PC-3 (cell line): Measurements from ENCODE around the gene PRKAR1B. TPM values are rescaled to one million over a fixed set of nuclear protein-coding genes. Genes with fewer than 3 reads are reported as not detected.

Experiments
- ATAC-seq: fragments of 200-7000 bp; cut with Tn5 transposase; 2 replicates; pipeline ENCODE4 v1.9.1; 2020; ENCODE audit warnings: mild to moderate bottlenecking, moderate library complexity
- BruUV-seq: library from RNA; stranded (reverse); fragments of 400-500 nt; replicated peaks from 2 replicates; lab custom pipeline; 2021; lab: Mats Ljungman, UMichigan
- CTCF ChIA-PET: fragments of 300-600 bp; sonication (Branson Sonifier 250); formaldehyde crosslinking; loops from one replicate; lab custom pipeline; 2022; ENCODE audit warnings: antibody characterized with exemption; lab: Charles Lee
- POLR2A ChIA-PET: fragments of 300-600 bp; sonication (Branson Sonifier 250); formaldehyde crosslinking; loops from one replicate; lab custom pipeline; 2022; ENCODE audit warnings: antibody characterized with exemption; ENCODE audit not compliant: unreplicated experiment; lab: Charles Lee
- DNase-seq: peaks from one replicate; pipeline ENCODE4 v3.0.0-alpha.2; 2015
- H2AFZ ChIP-seq: fragments of 300-600 bp; sonication (generic); 2 replicates; pipeline ENCODE4 v1.6.0; 2016; ENCODE audit warnings: antibody characterized with exemption, low read length
- H3F3A ChIP-seq: fragments of 300-600 bp; sonication (generic); one replicate; pipeline ENCODE4 v1.6.0; 2017; ENCODE audit warnings: antibody characterized with exemption, low read length, control low read depth, mild to moderate bottlenecking; ENCODE audit not compliant: unreplicated experiment
- H3K27ac ChIP-seq: fragments of 300-600 bp; sonication (generic); 2 replicates; pipeline ENCODE4 v1.5.1; 2016; ENCODE audit warnings: mild to moderate bottlenecking, low read length
- H3K27me3 ChIP-seq: fragments of 300-600 bp; sonication (generic); 2 replicates; pipeline ENCODE4 v1.6.1; 2016; ENCODE audit warnings: low read length, mixed read lengths
- H3K36me3 ChIP-seq: fragments of 300-600 bp; sonication (generic); 2 replicates; pipeline ENCODE4 v1.6.1; 2016; ENCODE audit warnings: low read depth, mixed run types, low read length, mixed read lengths
- H3K4me1 ChIP-seq: fragments of 300-600 bp; sonication (generic); 2 replicates; pipeline ENCODE4 v1.5.1; 2016; ENCODE audit warnings: low read length; ENCODE audit not compliant: insufficient read depth
- H3K4me2 ChIP-seq: fragments of 300-600 bp; sonication (generic); 2 replicates; pipeline ENCODE4 v1.6.0; 2016; ENCODE audit warnings: low read length
- H3K4me3 ChIP-seq: fragments of 300-600 bp; sonication (generic); 2 replicates; pipeline ENCODE4 v1.5.1; 2016; ENCODE audit warnings: mild to moderate bottlenecking, low read length, mixed read lengths
- H3K79me2 ChIP-seq: fragments of 300-600 bp; sonication (generic); 2 replicates; pipeline ENCODE4 v1.6.1; 2017; ENCODE audit warnings: low read length, mixed read lengths
- H3K9ac ChIP-seq: fragments of 300-600 bp; sonication (generic); 2 replicates; pipeline ENCODE4 v1.6.0; 2016; ENCODE audit warnings: mild to moderate bottlenecking, low read length
- H3K9me2 ChIP-seq: fragments of 300-600 bp; sonication (generic); replicated peaks from 2 replicates; pipeline ENCODE4 v1.6.1; 2016; ENCODE audit warnings: mixed run types, low read length, mixed read lengths
- H3K9me3 ChIP-seq: fragments of 300-600 bp; sonication (generic); 2 replicates; pipeline ENCODE4 v1.6.1; 2016; ENCODE audit warnings: low read length, mixed read lengths
- H4K20me1 ChIP-seq: fragments of 300-600 bp; sonication (generic); 2 replicates; pipeline ENCODE4 v1.6.1; 2016; ENCODE audit warnings: low read length, mixed read lengths
- CTCF ChIP-seq: fragments of 300-600 bp; sonication (generic); conservative IDR thresholded peaks from 2 replicates; pipeline ENCODE4 v1.5.1; 2017; ENCODE audit warnings: antibody characterized with exemption, low read depth, mild to moderate bottlenecking, low read length
- EZH2 ChIP-seq: fragments of 300-600 bp; sonication (generic); IDR thresholded peaks from one replicate; pipeline ENCODE4 v1.6.1; 2017; ENCODE audit warnings: antibody characterized with exemption, mild to moderate bottlenecking, low read length; ENCODE audit not compliant: unreplicated experiment
- EZH2phosphoT487 ChIP-seq: fragments of 300-600 bp; sonication (generic); IDR thresholded peaks from 2 replicates; pipeline ENCODE4 v1.6.1; 2018; ENCODE audit warnings: mild to moderate bottlenecking, antibody characterized with exemption, low read length, borderline replicate concordance
- intact Hi-C: fragments of 100-400 bp; cut with micrococcal nuclease; formaldehyde crosslinking; loops from 2 replicates; pipeline ENCODE4 v1.9.0; 2023
- total RNA-seq: library from RNA; depleted of rRNA; stranded (reverse); fragments of >200 nt; gene quantifications from 2 replicates; pipeline ENCODE4 v1.2.3, GENCODE V29; 2014

The PRKAR1B gene
- total RNA-seq, 1 experiment from 2014 or later: 15.6 TPM

- H3K9me2 ChIP-seq: no peaks in the 10 kb centered on the region
These were observed 20.1 kb upstream of the PRKAR1B start for GRCh38 chr7:747186-747585.

GRCh38 chr7:746155-747061, 19.3 kb upstream of the PRKAR1B start:
- peaks cover 12% of the 10 kb centered on the region for H3K36me3 ChIP-seq
- ChIA-PET CTCF (no interaction called here), POLR2A (no interaction called here)
- H3K79me2 ChIP-seq: peaks cover 24% of the 10 kb centered on the region; the same call in 1 of the 2 replicates
- no peak overlapping the region for H3K9ac ChIP-seq
- ATAC-seq (no peak), DNase-seq (no peak)
- H3K27ac ChIP-seq: no peak overlapping the region
- intact Hi-C loops: no loop called here
- H3K4me1 ChIP-seq: no peaks in the 10 kb centered on the region
- H4K20me1 ChIP-seq: no peaks in the 10 kb centered on the region
- H3K4me3 ChIP-seq: no peak overlapping the region
- no peaks in the 10 kb centered on the region for H3K9me2 ChIP-seq
- no peak overlapping the region for H3K4me2 ChIP-seq
- H2AFZ ChIP-seq: no peak overlapping the region
- H3K9me3 ChIP-seq: no peaks in the 10 kb centered on the region
- H3F3A ChIP-seq: no peaks in the 10 kb centered on the region
- BruUV-seq: no TSS peak
- no peaks in the 10 kb centered on the region for H3K27me3 ChIP-seq
- TF ChIP-seq CTCF (no peak), EZH2phosphoT487 (no peak), EZH2 (no peak)

More at GRCh38 chr7:747186-747585, 20.1 kb upstream of the PRKAR1B start:
- no peak overlapping the region for H2AFZ ChIP-seq
- H3K27me3 ChIP-seq: no peaks in the 10 kb centered on the region
- DNase-seq: no peak
- no peak for ATAC-seq
- no peaks in the 10 kb centered on the region for H3F3A ChIP-seq
- no peaks in the 10 kb centered on the region for H4K20me1 ChIP-seq
- POLR2A ChIA-PET: no interaction called here
- TF ChIP-seq EZH2: no peak
- no peak for TF ChIP-seq CTCF
- TF ChIP-seq EZH2phosphoT487: no peak
- no peak overlapping the region for H3K27ac ChIP-seq
- H3K9ac ChIP-seq: no peak overlapping the region
- intact Hi-C loops: no loop called here
- no peaks in the 10 kb centered on the region for H3K4me1 ChIP-seq
- no peaks in the 10 kb centered on the region for H3K9me3 ChIP-seq
- H3K4me2 ChIP-seq: no peak overlapping the region
- CTCF ChIA-PET: no interaction called here
- no peak overlapping the region for H3K4me3 ChIP-seq
- peaks cover 24% of the 10 kb centered on the region; the same call in 1 of the 2 replicates for H3K79me2 ChIP-seq
- no TSS peak for BruUV-seq
- peaks cover 15% of the 10 kb centered on the region for H3K36me3 ChIP-seq
